ENCODE results near the gene FBXW8. TPM values are rescaled to one million over a fixed set of nuclear protein-coding genes. Genes with fewer than 3 reads are reported as not detected.

Gene FBXW8
- polyA plus RNA-seq, 1 donor (not counting 4 experiments of a cell fraction or from before 2014, with no cell fraction given): 5.0 TPM

DNA sequence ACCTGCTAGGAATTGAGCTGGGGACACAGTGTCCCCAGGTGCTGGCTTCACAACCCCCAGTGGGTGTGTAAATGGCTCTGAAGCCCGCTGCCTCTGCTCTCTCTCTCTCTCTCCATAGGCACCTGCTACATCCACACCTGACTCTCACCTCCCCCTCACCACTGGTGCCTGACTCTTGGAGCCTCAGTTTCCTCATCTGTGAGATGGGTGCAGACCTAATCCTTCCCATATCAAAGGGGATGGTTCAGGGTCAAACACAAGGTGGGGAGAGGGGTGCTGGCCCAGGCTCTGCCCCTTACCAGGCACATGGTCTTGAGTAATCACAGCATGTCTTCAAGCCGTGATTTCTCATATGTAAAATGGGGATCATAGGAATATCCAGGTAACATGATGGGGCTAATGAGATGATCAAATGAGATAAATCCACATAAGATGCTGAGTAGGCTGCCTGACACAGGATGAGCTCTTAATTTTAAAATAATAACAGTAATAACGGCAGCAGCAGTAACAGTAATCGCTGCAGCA, 150.9 kb downstream of the FBXW8 start:
- H3K4me1 ChIP-seq (ENCODE audit: control insufficient read depth, extremely low read depth, insufficient read depth, low read length): no peaks in the 10 kb centered on the region
- no peaks in the 10 kb centered on the region for H3K9me1 ChIP-seq (ENCODE audit: control insufficient read depth, extremely low read depth, insufficient read depth, low read length)
- peaks cover 24% of the 10 kb centered on the region for H3K27me3 ChIP-seq (ENCODE audit: control insufficient read depth, extremely low read depth, insufficient read depth, low read length)
- H4K20me1 ChIP-seq (ENCODE audit: control insufficient read depth, extremely low read depth, insufficient read depth, low read length): no peaks in the 10 kb centered on the region
- H3K36me3 ChIP-seq (ENCODE audit: control insufficient read depth in 2 of 2, extremely low read depth in 1 of 2, insufficient read depth in 2 of 2, low read length in 2 of 2): no peaks in the 10 kb centered on the region
- dilution Hi-C loops (cut with MboI; ENCODE audit: extremely low pct_ligation_motif_present, low sequenced_read_pairs): no loop called here
- H3K4me3 ChIP-seq (ENCODE audit: control insufficient read depth in 2 of 3, extremely low read depth in 1 of 3, insufficient read depth in 2 of 3, low read depth in 1 of 3, low read length in 3 of 3): no peak overlapping the region
- H2AFZ ChIP-seq (ENCODE audit: control insufficient read depth, low read length): no peak overlapping the region
- TF ChIP-seq EZH2 (IDR thresholded peaks at IDR 0.05; ENCODE audit: low read length) (no peak), CTCF (optimal IDR thresholded peaks at IDR 0.05 in 1 of 3, IDR thresholded peaks at IDR 0.05 in 1 of 3, conservative IDR thresholded peaks at IDR 0.05 in 1 of 3; ENCODE audit: extremely low read depth in 1 of 3, insufficient read depth in 2 of 3, low read length in 3 of 3) (no peak)
- H3K27ac ChIP-seq (ENCODE audit: control insufficient read depth, insufficient read depth, low read length): no peak overlapping the region
- no peaks in the 10 kb centered on the region for H3K79me2 ChIP-seq (ENCODE audit: control insufficient read depth, insufficient read depth, low read length)
- FAIRE-seq (no peak), DNase-seq (ENCODE audit: low read depth, low spot score) (no peak)
- H3K9ac ChIP-seq (ENCODE audit: control insufficient read depth, extremely low read depth, insufficient read depth, low read length): no peak overlapping the region
- H3K4me2 ChIP-seq (ENCODE audit: control insufficient read depth, extremely low read depth, insufficient read depth, low read depth, low read length): no peak overlapping the region
- no peaks in the 10 kb centered on the region for H3K9me3 ChIP-seq (ENCODE audit: control insufficient read depth, low read depth, low read length)

- no peaks in the 10 kb centered on the region for H4K20me1 ChIP-seq (ENCODE audit: control insufficient read depth, extremely low read depth, insufficient read depth, low read length)
- H3K9me1 ChIP-seq (ENCODE audit: control insufficient read depth, extremely low read depth, insufficient read depth, low read length): no peaks in the 10 kb centered on the region
- TF ChIP-seq CTCF (optimal IDR thresholded peaks at IDR 0.05 in 1 of 3, IDR thresholded peaks at IDR 0.05 in 1 of 3, conservative IDR thresholded peaks at IDR 0.05 in 1 of 3; ENCODE audit: extremely low read depth in 1 of 3, insufficient read depth in 2 of 3, low read length in 3 of 3) (no peak), EZH2 (IDR thresholded peaks at IDR 0.05; ENCODE audit: low read length) (no peak)
- H3K9me3 ChIP-seq (ENCODE audit: control insufficient read depth, low read depth, low read length): no peaks in the 10 kb centered on the region
- dilution Hi-C loops (cut with MboI; ENCODE audit: extremely low pct_ligation_motif_present, low sequenced_read_pairs): no loop called here
- no peak overlapping the region for H3K4me3 ChIP-seq (ENCODE audit: control insufficient read depth in 2 of 3, extremely low read depth in 1 of 3, insufficient read depth in 2 of 3, low read depth in 1 of 3, low read length in 3 of 3)
- no peak overlapping the region for H3K9ac ChIP-seq (ENCODE audit: control insufficient read depth, extremely low read depth, insufficient read depth, low read length)
- H3K36me3 ChIP-seq (ENCODE audit: control insufficient read depth in 2 of 2, extremely low read depth in 1 of 2, insufficient read depth in 2 of 2, low read length in 2 of 2): no peaks in the 10 kb centered on the region
- peaks cover 24% of the 10 kb centered on the region for H3K27me3 ChIP-seq (ENCODE audit: control insufficient read depth, extremely low read depth, insufficient read depth, low read length)
- H3K27ac ChIP-seq (ENCODE audit: control insufficient read depth, insufficient read depth, low read length): no peak overlapping the region
- FAIRE-seq (no peak), DNase-seq (ENCODE audit: low read depth, low spot score) (no peak)
- no peak overlapping the region for H3K4me2 ChIP-seq (ENCODE audit: control insufficient read depth, extremely low read depth, insufficient read depth, low read depth, low read length)
- no peaks in the 10 kb centered on the region for H3K79me2 ChIP-seq (ENCODE audit: control insufficient read depth, insufficient read depth, low read length)
- H2AFZ ChIP-seq (ENCODE audit: control insufficient read depth, low read length): no peak overlapping the region
- H3K4me1 ChIP-seq (ENCODE audit: control insufficient read depth, extremely low read depth, insufficient read depth, low read length): no peaks in the 10 kb centered on the region
Measured at GRCh38 chr12:117063162-117063911, 152.6 kb downstream of the FBXW8 start.

Measured in keratinocyte (primary cell).